ENCODE measurements around the gene FAM114A1. TPM values are rescaled to one million over a fixed set of nuclear protein-coding genes. Genes with fewer than 3 reads are reported as not detected.

FAM114A1 gene
- total and polyA plus RNA-seq, 2 of the 4 experiments (the other 2 are of a cell fraction), result 135 to 649 TPM

- Histone ChIP-seq H4K91ac (ENCODE audit: insufficient read depth, low read depth, low read length) (peak overlapping the region; percentile 89), H3K36me3 (ENCODE audit: control insufficient read depth, insufficient read depth, low read length) (no peaks in the 10 kb centered on the region), H3K9ac (ENCODE audit: low read depth, low read length) (no peak overlapping the region; the same call in 1 of the 2 replicates), H3K27me3 (ENCODE audit: control insufficient read depth, insufficient read depth, low read length) (no peaks in the 10 kb centered on the region), H3K9me3 (ENCODE audit: control insufficient read depth, insufficient read depth, low read length) (peaks cover 10% of the 10 kb centered on the region), H3K4me3 (ENCODE audit: insufficient read depth, low read depth, low read length) (no peak overlapping the region), H3K9me1 (ENCODE audit: insufficient read depth, low read length) (peaks cover 9% of the 10 kb centered on the region), H2AK9ac (replicated peaks; ENCODE audit: low read depth, low read length, poor library complexity) (peak overlapping the region; percentile 82), H3K14ac (replicated peaks; ENCODE audit: low read depth, low read length) (peak overlapping the region; percentile 81), H2AK5ac (ENCODE audit: low read depth, low read length) (peak overlapping the region; percentile 34; the same call in 1 of the 2 replicates), H2BK120ac (ENCODE audit: low read depth, low read length) (peak overlapping the region; percentile 84), H3K56ac (ENCODE audit: extremely low read depth, insufficient read depth, low read length) (peak overlapping the region; percentile 71; the same call in 1 of the 2 replicates), H4K8ac (ENCODE audit: low read depth in 2 of 2, low read length in 2 of 2) (peak overlapping the region; percentile 50 to 71; a peak in 2 of 4 replicates), H2BK20ac (ENCODE audit: low read depth, low read length) (peak overlapping the region; percentile 73), H2BK5ac (ENCODE audit: low read depth, low read length, poor library complexity, severe bottlenecking) (peak overlapping the region; percentile 85), H2AFZ (replicated peaks; ENCODE audit: low read length, poor library complexity) (no peak overlapping the region), H2BK15ac (ENCODE audit: low read depth, low read length) (no peak overlapping the region; the same call in 2 of the 3 replicates), H3K4ac (ENCODE audit: low read depth, low read length) (peak overlapping the region; percentile 86), H4K5ac (ENCODE audit: low read depth, low read length) (peak overlapping the region; percentile 60), H4K20me1 (ENCODE audit: insufficient read depth, low read length) (no peaks in the 10 kb centered on the region), H3K79me1 (ENCODE audit: low read depth in 1 of 2, low read length in 2 of 2) (peaks cover 0 to 7% of the 10 kb centered on the region in 2 experiments; a peak in 1 of 4 replicates), H3K18ac (ENCODE audit: low read depth, low read length) (peak overlapping the region; percentile 95), H3K23ac (ENCODE audit: low read depth, low read length) (peak overlapping the region; percentile 79), H3K27ac (ENCODE audit: insufficient read depth, low read length) (peak overlapping the region; percentile 90; the same call in 1 of the 2 replicates), H3K4me1 (ENCODE audit: control insufficient read depth, insufficient read depth, low read length) (peaks cover 14% of the 10 kb centered on the region; the same call in 1 of the 2 replicates), H3K4me2 (ENCODE audit: low read depth, low read length) (no peak overlapping the region)
- ATAC-seq (ENCODE audit: low read depth) (peak; percentile 22), DNase-seq (no peak)
- BruUV-seq (replicated peaks), result no TSS peak
- ChIA-PET CTCF (interaction anchor here (1.6 kb wide), 1 partner anchor 28 kb away, joined by 5 read pairs; no protein-coding TSS in a partner anchor), POLR2A (ENCODE audit: unreplicated experiment) (no interaction called here)
- WGBS, 2 experiments (ENCODE audit: extremely low coverage in 2 of 2, insufficient read length in 1 of 2), result no CpG with 5 or more reads among the region's 1 CpG
- in situ Hi-C loops (cut with MboI; ENCODE audit: low sequenced_read_pairs) (no loop called here), dilution Hi-C loops (cut with HindIII; ENCODE audit: low sequenced_read_pairs, unreplicated experiment) (no loop called here), intact Hi-C loops (cut with micrococcal nuclease) (no loop called here)
- TF ChIP-seq CHD1 (IDR thresholded peaks at IDR 0.05; ENCODE audit: low read depth, low read length), result no peak
- TF ChIP-seq MXI1 (IDR thresholded peaks at IDR 0.05; ENCODE audit: borderline replicate concordance, low read depth, low read length), result no peak
- TF ChIP-seq SMC3 (IDR thresholded peaks at IDR 0.05; ENCODE audit: low read depth, low read length), result no peak
- no peak for TF ChIP-seq NFE2L2 (IDR thresholded peaks at IDR 0.05; ENCODE audit: low read depth, low read length)
- TF ChIP-seq RCOR1 (IDR thresholded peaks at IDR 0.05; ENCODE audit: insufficient replicate concordance, low read length), result no peak
- TF ChIP-seq ELK1 (IDR thresholded peaks at IDR 0.05; ENCODE audit: borderline replicate concordance, low read depth, low read length), result no peak
- no peak for TF ChIP-seq MAZ (IDR thresholded peaks at IDR 0.05; ENCODE audit: borderline replicate concordance, low read depth, low read length)
- TF ChIP-seq RFX5 (IDR thresholded peaks at IDR 0.05; ENCODE audit: low read depth, low read length), result no peak
- TF ChIP-seq, protein P1, sequence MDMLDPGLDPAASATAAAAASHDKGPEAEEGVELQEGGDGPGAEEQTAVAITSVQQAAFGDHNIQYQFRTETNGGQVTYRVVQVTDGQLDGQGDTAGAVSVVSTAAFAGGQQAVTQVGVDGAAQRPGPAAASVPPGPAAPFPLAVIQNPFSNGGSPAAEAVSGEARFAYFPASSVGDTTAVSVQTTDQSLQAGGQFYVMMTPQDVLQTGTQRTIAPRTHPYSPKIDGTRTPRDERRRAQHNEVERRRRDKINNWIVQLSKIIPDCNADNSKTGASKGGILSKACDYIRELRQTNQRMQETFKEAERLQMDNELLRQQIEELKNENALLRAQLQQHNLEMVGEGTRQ (IDR thresholded peaks at IDR 0.05; ENCODE audit: low read depth, low read length), result no peak
- no peak for TF ChIP-seq MAFK (IDR thresholded peaks at IDR 0.05; ENCODE audit: low read depth, low read length)
- TF ChIP-seq BHLHE40 (IDR thresholded peaks at IDR 0.05; ENCODE audit: low read depth, low read length), result no peak
- TF ChIP-seq CEBPB (IDR thresholded peaks at IDR 0.05; ENCODE audit: low read depth, low read length), result no peak
- TF ChIP-seq CTCF (conservative IDR thresholded peaks at IDR 0.05; ENCODE audit: low read depth, low read length), result no peak
- no peak for TF ChIP-seq FOS (IDR thresholded peaks at IDR 0.05; ENCODE audit: low read depth, low read length)
- TF ChIP-seq POLR2A (IDR thresholded peaks at IDR 0.05; ENCODE audit: low read depth, low read length), result no peak
- TF ChIP-seq RAD21 (IDR thresholded peaks at IDR 0.05; ENCODE audit: low read length), result no peak
These were observed 35.4 kb upstream of the FAM114A1 start for GRCh38 chr4:38832206-38832605.
